ENCODE data around the gene PRDM15. TPM values are rescaled to one million over a fixed set of nuclear protein-coding genes. Genes with fewer than 3 reads are reported as not detected.

Gene PRDM15
- total RNA-seq, 1 experiment from 2014 or later = 9.8 TPM

GRCh38 chr21:41874611-41875010 lies 4.5 kb downstream of the PRDM15 start:
- peaks cover 8 to 16% of the 10 kb centered on the region in 2 experiments for H3K4me1 ChIP-seq (ENCODE audit: control insufficient read depth in 1 of 2, insufficient read depth in 2 of 2, low read length in 2 of 2)
- H4K20me1 ChIP-seq (ENCODE audit: insufficient read depth) = no peaks in the 10 kb centered on the region
- no peak overlapping the region for H2AFZ ChIP-seq (ENCODE audit: low read depth, low read length, poor library complexity, severe bottlenecking)
- H3K79me2 ChIP-seq (ENCODE audit: insufficient read depth, low read length) = peaks cover 57% of the 10 kb centered on the region
- ChIA-PET RAD21 (ENCODE audit: low non-redundant PET in 1 of 2, low total read pairs in 2 of 2, uncharacterized antibody in 2 of 2, unreplicated experiment in 2 of 2) (no interaction called here), POLR2A (no interaction called here), CTCF (no interaction called here)
- no peak overlapping the region for H3K4me3 ChIP-seq (replicated peaks in 1 of 2; ENCODE audit: low read depth in 1 of 2, low read length in 2 of 2)
- no peak overlapping the region for H3K27ac ChIP-seq (ENCODE audit: low read depth, low read length)
- TF ChIP-seq EGR1 (IDR thresholded peaks at IDR 0.05; ENCODE audit: low read depth) = no peak
- TF ChIP-seq RAD21 (IDR thresholded peaks at IDR 0.05; ENCODE audit: low read depth) = no peak
- TF ChIP-seq ZNF274 (IDR thresholded peaks at IDR 0.05; ENCODE audit: low read depth, low read length) = no peak
- no peaks in the 10 kb centered on the region for H3K9me2 ChIP-seq (ENCODE audit: insufficient read depth)
- no peaks in the 10 kb centered on the region for H3K9me3 ChIP-seq (ENCODE audit: control insufficient read depth in 1 of 2, insufficient read depth in 1 of 2, low read depth in 1 of 2, low read length in 2 of 2)
- no peak for DNase-seq (ENCODE audit: low read depth, low spot score)
- no peak overlapping the region for H3K9ac ChIP-seq (ENCODE audit: low read length)
- no peaks in the 10 kb centered on the region for H3K27me3 ChIP-seq (ENCODE audit: insufficient read depth, low read length)
- intact Hi-C loops (cut with micrococcal nuclease) = loop anchor here (5.0 to 10.0 kb wide), 2 partner anchors 78 to 240 kb away; partner anchors contain the start of gene C2CD2
- BruUV-seq (replicated peaks) = no TSS peak
- H3K4me2 ChIP-seq (ENCODE audit: low read length) = no peak overlapping the region
- 0 out of 4 replicates have a peak, but pooled peaks cover 0 to 5% of the 10 kb centered on the region in 2 experiments for H3K36me3 ChIP-seq (ENCODE audit: control insufficient read depth in 1 of 2, insufficient read depth in 2 of 2, low read length in 2 of 2)
- no peak for ATAC-seq

- CTCF ChIA-PET = no interaction called here
- RAD21 ChIA-PET (ENCODE audit: low non-redundant PET in 1 of 2, low total read pairs in 2 of 2, uncharacterized antibody in 2 of 2, unreplicated experiment in 2 of 2) = no interaction called here
- no TSS peak for BruUV-seq (replicated peaks)
- Histone ChIP-seq H3K9ac (ENCODE audit: low read length) (no peak overlapping the region), H3K27me3 (ENCODE audit: insufficient read depth, low read length) (no peaks in the 10 kb centered on the region), H4K20me1 (ENCODE audit: insufficient read depth) (no peaks in the 10 kb centered on the region), H3K4me1 (ENCODE audit: control insufficient read depth in 1 of 2, insufficient read depth in 2 of 2, low read length in 2 of 2) (peaks cover 8 to 14% of the 10 kb centered on the region in 2 experiments), H3K4me3 (replicated peaks in 1 of 2; ENCODE audit: low read depth in 1 of 2, low read length in 2 of 2) (no peak overlapping the region), H3K79me2 (ENCODE audit: insufficient read depth, low read length) (peaks cover 55% of the 10 kb centered on the region), H3K27ac (ENCODE audit: low read depth, low read length) (no peak overlapping the region), H2AFZ (ENCODE audit: low read depth, low read length, poor library complexity, severe bottlenecking) (no peak overlapping the region), H3K36me3 (ENCODE audit: control insufficient read depth in 1 of 2, insufficient read depth in 2 of 2, low read length in 2 of 2) (0 out of 4 replicates have a peak, but pooled peaks cover 0 to 5% of the 10 kb centered on the region in 2 experiments), H3K9me2 (ENCODE audit: insufficient read depth) (no peaks in the 10 kb centered on the region), H3K9me3 (ENCODE audit: control insufficient read depth in 1 of 2, insufficient read depth in 1 of 2, low read depth in 1 of 2, low read length in 2 of 2) (no peaks in the 10 kb centered on the region), H3K4me2 (ENCODE audit: low read length) (no peak overlapping the region)
- ATAC-seq (no peak), DNase-seq (ENCODE audit: low read depth, low spot score) (no peak)
- POLR2A ChIA-PET = no interaction called here
- intact Hi-C loops (cut with micrococcal nuclease) = loop anchor here (10.0 kb wide), 1 partner anchor 241 kb away; no protein-coding TSS in a partner anchor
- TF ChIP-seq CEBPB (IDR thresholded peaks at IDR 0.05; ENCODE audit: low read depth) (no peak), CTCF (IDR thresholded peaks at IDR 0.05 in 2 of 3, conservative IDR thresholded peaks at IDR 0.05 in 1 of 3; ENCODE audit: borderline replicate concordance in 1 of 3, insufficient read depth in 1 of 3, low read depth in 2 of 3, low read length in 2 of 3) (no peak), REST (IDR thresholded peaks at IDR 0.05; ENCODE audit: low read depth) (no peak), RAD21 (IDR thresholded peaks at IDR 0.05; ENCODE audit: low read depth) (no peak), JUND (IDR thresholded peaks at IDR 0.05) (no peak), EZH2phosphoT487 (IDR thresholded peaks at IDR 0.05; ENCODE audit: borderline replicate concordance) (no peak), YY1 (IDR thresholded peaks at IDR 0.05; ENCODE audit: extremely low read depth, insufficient replicate concordance, low read depth, low read length) (no peak), ZBTB33 (IDR thresholded peaks at IDR 0.05; ENCODE audit: extremely low read depth, insufficient replicate concordance, low read length) (no peak), TCF7L2 (IDR thresholded peaks at IDR 0.05; ENCODE audit: borderline replicate concordance, extremely low read depth, insufficient read depth, insufficient read length) (no peak), CBX3 (IDR thresholded peaks at IDR 0.05; ENCODE audit: low read depth) (no peak)
Measured at GRCh38 chr21:41873426-41873825, 5.7 kb downstream of the PRDM15 start.
